GM12873 (cell line): Measurements from ENCODE around the gene BICRA.

Experiments
- TF ChIP-seq, protein P1 (sequence below): IDR thresholded peaks from 2 replicates; pipeline ENCODE4 v1.5.1; 2012; ENCODE audit warnings: low read depth, mild to moderate bottlenecking, moderate library complexity, low read length, control low read depth; ENCODE audit not compliant: insufficient read depth; ENCODE audit errors: missing control alignments

BICRA gene

DNA sequence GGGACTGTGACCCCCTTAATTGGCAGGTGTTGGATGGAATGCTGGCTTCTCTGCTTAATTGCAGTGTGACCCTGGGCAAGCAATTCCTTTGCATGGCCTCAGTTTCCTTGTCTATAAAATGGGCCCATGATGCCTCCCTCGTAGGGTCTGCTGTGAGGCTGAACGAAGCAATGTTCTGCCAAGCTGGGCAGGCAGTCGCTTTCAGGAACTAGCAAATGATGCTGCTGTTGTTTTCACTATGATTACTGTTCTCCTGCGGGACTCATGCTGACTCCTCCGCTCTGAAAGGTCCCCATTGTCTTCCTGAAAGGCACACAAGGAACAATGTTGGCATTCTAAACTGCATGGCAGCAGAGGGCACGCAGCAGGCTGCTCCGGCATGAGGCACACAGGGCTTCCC is 6.8 kb downstream of the BICRA start:
- TF ChIP-seq, protein P1, sequence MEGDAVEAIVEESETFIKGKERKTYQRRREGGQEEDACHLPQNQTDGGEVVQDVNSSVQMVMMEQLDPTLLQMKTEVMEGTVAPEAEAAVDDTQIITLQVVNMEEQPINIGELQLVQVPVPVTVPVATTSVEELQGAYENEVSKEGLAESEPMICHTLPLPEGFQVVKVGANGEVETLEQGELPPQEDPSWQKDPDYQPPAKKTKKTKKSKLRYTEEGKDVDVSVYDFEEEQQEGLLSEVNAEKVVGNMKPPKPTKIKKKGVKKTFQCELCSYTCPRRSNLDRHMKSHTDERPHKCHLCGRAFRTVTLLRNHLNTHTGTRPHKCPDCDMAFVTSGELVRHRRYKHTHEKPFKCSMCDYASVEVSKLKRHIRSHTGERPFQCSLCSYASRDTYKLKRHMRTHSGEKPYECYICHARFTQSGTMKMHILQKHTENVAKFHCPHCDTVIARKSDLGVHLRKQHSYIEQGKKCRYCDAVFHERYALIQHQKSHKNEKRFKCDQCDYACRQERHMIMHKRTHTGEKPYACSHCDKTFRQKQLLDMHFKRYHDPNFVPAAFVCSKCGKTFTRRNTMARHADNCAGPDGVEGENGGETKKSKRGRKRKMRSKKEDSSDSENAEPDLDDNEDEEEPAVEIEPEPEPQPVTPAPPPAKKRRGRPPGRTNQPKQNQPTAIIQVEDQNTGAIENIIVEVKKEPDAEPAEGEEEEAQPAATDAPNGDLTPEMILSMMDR: no peak

DNA sequence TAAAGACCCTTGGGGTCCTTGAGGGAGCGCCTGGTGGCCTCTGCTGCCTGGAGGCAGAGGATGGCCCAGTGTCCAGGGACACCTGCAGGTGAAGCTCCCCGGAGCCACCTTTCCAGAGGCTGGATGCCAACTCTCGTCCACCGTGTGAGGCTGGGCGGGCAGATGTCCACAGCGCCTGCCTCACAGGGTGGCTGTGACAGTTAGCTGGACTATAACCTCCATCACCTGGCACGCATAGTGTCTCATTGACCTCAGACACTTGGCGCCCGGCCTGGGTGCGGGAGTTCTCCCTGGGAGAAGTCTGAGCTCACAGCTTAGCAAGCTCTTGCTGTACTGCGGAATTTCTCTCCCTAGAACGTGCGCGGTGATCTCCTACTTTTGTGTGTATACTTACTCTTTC is 9.8 kb downstream of the BICRA start:
- TF ChIP-seq, protein P1: no peak

DNA sequence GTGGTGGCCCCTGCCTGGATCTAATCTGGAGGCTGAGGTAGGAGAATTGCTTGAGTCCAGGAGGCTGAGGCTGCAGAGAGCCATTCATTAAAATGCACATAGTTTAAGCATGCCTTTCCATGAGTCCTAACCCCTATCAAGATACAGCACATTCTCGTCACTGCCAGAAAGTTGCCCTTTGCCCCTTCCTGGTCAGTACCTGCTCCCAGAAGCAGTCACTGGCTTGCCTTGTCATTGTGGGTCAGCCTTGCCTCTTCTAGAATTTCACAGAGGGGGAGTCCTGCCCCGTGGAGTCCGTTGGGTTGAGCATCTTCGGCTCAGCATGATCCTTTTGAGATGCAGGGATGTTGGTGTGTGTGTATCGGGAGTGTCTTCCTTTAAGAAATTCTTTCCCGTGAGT is 10.8 kb downstream of the BICRA start:
- TF ChIP-seq, protein P1: no peak

DNA sequence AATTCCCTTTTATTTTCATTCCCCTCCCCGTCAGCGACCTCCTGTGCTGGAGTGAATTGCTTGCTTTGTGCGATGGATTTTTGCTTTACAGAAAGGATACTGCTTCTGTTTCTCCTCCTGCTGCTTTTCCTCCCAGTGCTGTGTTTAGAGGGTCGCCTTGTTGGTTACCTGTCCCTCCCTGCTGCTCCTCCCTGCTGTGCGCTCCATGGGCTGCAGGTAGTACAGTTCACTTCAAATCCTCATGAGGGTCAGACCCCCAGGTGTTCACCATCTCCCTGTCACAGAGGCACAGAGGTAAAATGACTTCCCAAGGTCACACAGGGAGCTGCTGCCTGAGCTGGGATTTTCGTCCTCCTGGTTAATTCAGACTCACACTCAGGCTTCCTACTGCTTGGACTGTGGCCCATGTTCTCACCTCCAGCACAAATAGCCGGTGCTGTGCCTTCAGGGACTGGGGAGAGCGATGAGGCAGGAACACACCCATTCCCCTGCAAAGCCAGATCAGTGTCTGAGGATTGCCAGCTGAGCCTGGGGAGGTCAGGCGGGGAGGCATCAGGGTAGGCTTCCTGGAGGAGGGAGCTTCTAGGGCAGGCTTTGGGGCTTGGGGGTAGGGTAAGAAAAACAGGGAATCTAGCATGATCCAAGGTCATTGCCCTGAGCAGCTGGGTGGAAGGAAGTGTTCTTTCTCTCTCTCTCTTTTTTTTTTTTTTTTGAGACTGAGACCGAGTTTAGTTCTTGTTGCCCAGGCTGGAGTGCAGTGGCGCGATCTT is 14.4 kb downstream of the BICRA start:
- TF ChIP-seq, protein P1: no peak

DNA sequence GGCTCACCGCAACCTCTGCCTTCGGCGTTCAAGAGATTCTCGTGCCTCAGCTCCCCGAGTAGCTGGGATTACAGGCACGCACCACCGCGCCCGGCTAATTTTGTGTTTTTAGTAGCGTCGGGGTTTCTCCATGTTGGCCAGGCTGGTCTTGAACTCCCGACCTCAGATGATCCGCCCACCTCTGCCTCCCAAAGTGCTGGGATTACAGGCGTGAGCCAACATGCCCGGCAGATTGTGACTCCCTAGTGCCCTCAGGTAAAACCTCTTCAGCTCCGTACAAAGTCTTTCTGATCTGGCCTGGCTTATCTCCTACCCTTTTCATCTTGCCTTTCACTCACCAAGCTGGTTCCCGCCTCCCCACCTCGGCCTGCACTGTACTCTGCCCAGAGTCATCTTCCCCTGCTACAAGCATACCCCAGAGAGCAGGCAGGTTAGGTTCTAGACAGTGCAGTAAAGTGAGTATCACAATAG is 15.0 kb downstream of the BICRA start:
- TF ChIP-seq, protein P1: no peak

DNA sequence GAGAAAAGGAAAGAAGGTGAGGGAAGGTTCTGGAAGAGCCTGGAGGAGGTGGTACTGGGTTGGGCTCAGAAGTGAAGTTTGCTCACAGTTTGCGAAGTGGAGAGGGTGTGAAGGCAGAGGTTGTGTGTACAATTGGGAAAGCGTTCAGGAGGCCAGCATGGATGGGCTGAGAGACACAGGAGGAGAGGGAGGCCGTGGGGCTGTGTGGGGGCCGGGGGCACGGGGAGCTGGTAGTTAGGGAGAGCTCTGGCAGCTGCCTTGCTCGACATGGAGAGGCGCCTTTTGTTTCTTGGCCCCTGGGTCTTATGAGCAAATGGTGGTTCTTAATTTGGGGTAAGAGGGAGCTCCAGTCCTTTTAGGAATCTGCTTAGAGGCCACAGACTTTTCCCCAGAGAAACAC is 16.7 kb downstream of the BICRA start:
- TF ChIP-seq, protein P1: no peak

DNA sequence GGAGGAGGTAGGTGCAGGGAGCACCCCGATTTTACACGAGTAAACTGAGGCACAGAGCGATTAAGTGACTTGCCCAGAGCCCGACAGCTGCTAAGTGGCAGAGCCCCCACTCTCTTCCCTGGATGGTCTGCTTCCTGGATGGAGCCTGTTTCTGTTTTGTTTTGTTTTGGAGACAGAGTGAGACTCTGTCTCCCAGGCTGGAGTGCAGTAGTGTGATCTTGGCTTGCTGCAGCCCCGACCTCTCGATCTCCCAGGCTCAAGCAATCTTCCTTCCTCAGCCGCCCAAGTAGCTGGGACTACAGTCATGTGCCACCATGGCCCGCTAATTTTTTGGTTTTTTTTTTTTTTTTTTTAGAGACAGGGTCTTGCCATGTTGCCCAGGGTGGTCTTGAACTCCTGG is 17.3 kb downstream of the BICRA start:
- TF ChIP-seq, protein P1: no peak
